ENCODE results near the gene EIF3M. TPM values are rescaled to one million over a fixed set of nuclear protein-coding genes. Genes with fewer than 3 reads are reported as not detected.

EIF3M gene
- total and polyA plus RNA-seq, 2 of the 8 experiments (the other 6 are each of a cell fraction or from before 2014, with no cell fraction given) = 302 to 444 TPM

GRCh38 chr11:32563600-32563959, 20.1 kb upstream of the EIF3M start (continued):
- TF ChIP-seq RXRA (IDR thresholded peaks at IDR 0.05; ENCODE audit: insufficient read depth, low read depth, low read length) (no peak), POLR2AphosphoS5 (IDR thresholded peaks at IDR 0.05; ENCODE audit: low read depth, low read length) (no peak), EGR1 (IDR thresholded peaks at IDR 0.05; ENCODE audit: borderline replicate concordance, low read depth, low read length) (no peak), CREB1 (IDR thresholded peaks at IDR 0.05) (no peak), KDM5A (IDR thresholded peaks at IDR 0.05; ENCODE audit: low read length) (no peak), TEAD4 (IDR thresholded peaks at IDR 0.05; ENCODE audit: low read depth, low read length) (no peak)

All from H1 (cell line).